Skeletal muscle satellite cell (primary cell): ENCODE results near the gene DPY19L2.
"Not testable (repeated sequence)": the region's sequence is repeated elsewhere in the genome, so short reads cannot be mapped to it uniquely, and the experiment has no call there.

Source experiments
- H3K27me3 ChIP-seq: 2 replicates; pipeline ENCODE4 v1.7.0; 2013; ENCODE audit warnings: low read length; ENCODE audit not compliant: control insufficient read depth, insufficient read depth
- H3K36me3 ChIP-seq: 2 replicates; pipeline ENCODE4 v1.7.0; 2013; ENCODE audit warnings: mild to moderate bottlenecking, control low read depth, low read length; ENCODE audit not compliant: insufficient read depth
- H3K4me1 ChIP-seq: 2 replicates; pipeline ENCODE4 v1.7.0; 2013; ENCODE audit warnings: low read length; ENCODE audit not compliant: control insufficient read depth, insufficient read depth
- H3K4me2 ChIP-seq: 2 replicates; pipeline ENCODE4 v1.7.0; 2013; ENCODE audit warnings: mild to moderate bottlenecking, low read length
- H3K4me3 ChIP-seq: 2 replicates; pipeline ENCODE4 v1.7.0; 2013; ENCODE audit warnings: low read length
- H3K9ac ChIP-seq: 2 replicates; pipeline ENCODE4 v1.7.0; 2013; ENCODE audit warnings: mild to moderate bottlenecking, low read depth, low read length, moderate library complexity
- H3K9me3 ChIP-seq: replicated peaks from 2 replicates; pipeline ENCODE4 v1.7.0; 2013; ENCODE audit warnings: mild to moderate bottlenecking, control low read depth, low read length

The DPY19L2 gene

DNA sequence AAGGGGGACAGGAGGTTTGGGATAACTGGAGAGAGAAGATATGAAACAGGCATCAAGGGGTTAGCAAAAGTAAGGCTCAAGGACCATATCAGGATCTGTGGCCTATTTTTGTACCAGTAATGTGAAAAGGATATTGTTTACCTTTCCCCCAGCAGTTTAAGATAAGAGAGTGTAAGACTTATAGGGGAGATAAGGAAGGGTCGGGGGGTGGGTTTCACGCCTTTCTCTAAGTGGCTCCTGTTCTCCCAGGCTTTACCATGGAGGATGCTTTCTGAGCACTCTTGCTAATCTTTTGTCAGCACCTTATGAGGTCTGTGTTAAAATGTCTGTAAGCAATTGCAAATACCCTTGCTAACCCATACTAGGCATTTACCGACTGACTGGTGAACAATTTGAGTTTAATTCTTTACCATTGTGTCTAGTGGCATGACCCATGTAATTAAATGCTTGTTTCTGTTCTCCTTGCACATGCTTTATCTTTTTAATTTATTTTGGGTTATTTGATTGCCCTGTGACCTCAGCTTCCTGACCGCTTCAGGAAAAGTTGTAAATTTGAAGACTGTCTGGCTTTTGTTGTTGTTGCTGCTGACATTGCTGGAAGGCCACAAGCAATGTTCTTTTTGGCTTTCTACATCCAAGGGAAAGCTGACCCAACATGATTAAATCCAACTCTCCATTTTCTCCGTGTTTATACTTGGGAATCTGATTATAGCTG is 12.6 kb downstream of the DPY19L2 start:
- not testable (repeated sequence) for H3K4me2 ChIP-seq, H3K36me3 ChIP-seq, H3K4me1 ChIP-seq, H3K27me3 ChIP-seq, H3K9me3 ChIP-seq, H3K4me3 ChIP-seq, H3K9ac ChIP-seq

DNA sequence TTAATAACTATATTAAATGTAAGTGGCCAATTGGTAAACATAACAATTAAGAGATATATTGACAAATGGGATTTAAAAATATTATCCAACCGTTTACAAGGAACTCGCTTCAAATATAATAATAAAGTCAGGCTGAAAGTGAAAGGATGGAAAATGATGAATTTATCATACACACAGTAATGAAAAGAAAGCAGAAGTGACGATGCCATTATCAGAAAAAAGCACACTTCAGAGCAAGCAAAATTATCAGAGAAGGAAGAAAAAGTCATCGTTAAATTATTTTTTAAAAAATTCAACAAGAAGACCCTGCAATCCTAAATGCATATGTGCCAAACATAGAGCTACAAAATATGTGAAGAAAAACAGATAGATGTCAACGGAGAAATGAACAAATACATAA is 13.8 kb downstream of the DPY19L2 start:
- H3K4me1 ChIP-seq, H3K9ac ChIP-seq, H3K9me3 ChIP-seq, H3K36me3 ChIP-seq, H3K4me2 ChIP-seq, H3K4me3 ChIP-seq, H3K27me3 ChIP-seq: not testable (repeated sequence)

DNA sequence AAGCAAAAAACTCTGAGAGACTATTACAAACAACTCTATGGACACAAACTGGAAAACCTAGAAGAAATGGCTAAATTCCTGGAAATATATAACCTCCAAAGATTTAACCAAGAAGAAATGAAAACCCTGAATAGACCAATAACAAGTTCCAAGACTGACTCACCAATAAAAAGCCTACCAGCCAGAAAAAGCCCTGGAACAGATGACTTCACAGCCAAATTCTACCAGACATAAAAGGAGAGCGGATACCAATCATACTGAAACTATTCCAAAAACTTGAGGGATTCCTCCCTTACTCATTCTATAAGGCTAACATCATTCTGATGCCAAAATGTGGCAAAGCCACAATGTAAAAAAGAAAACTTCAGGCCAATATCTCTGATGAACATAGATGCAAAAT is 18.8 kb downstream of the DPY19L2 start:
- H3K36me3 ChIP-seq: not testable (repeated sequence)

DNA sequence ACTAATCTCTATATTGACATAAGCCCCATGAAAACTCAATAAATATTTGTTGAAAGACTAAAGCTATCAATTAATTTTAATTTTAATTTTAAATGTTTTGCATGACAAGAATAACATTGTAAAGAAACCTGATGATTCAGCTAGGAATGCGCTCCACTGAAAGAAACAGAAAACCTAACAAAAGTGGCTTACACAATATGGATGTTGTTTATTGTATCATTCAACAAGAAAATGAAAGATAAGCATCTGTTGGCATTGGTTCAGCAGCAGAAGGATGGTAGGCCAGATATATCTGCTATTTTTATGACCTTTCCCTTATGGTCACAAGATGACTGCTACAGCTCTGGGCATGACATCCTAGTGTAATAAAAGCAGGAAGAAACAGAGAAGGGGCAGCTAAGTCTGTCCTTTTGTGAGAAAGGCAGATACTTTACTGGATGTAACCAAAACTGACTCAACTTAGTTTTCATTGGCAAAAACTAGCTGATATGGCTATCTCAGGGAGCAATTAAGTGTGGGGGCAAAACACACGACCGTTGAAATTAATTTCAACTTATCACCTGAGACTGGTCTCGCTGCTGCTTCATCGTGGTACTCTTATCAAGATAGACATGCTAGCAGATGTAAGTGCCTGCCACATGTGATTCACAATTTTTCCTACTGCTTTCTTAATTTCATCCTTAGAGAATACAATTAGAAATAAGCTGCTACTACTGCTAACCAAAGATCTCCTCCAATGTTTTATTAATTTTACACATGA is 24.7 kb downstream of the DPY19L2 start:
- not testable (repeated sequence) for H3K27me3 ChIP-seq, H3K9me3 ChIP-seq, H3K9ac ChIP-seq, H3K4me1 ChIP-seq, H3K4me3 ChIP-seq, H3K36me3 ChIP-seq
- peak overlapping the region; percentile 17 for H3K4me2 ChIP-seq

More for the DNA sequence above, 18.8 kb downstream of the DPY19L2 start:
- not testable (repeated sequence) for H3K9ac ChIP-seq, H3K9me3 ChIP-seq, H3K27me3 ChIP-seq, H3K4me2 ChIP-seq, H3K4me3 ChIP-seq
- peaks cover 11% of the 10 kb centered on the region for H3K4me1 ChIP-seq

DNA sequence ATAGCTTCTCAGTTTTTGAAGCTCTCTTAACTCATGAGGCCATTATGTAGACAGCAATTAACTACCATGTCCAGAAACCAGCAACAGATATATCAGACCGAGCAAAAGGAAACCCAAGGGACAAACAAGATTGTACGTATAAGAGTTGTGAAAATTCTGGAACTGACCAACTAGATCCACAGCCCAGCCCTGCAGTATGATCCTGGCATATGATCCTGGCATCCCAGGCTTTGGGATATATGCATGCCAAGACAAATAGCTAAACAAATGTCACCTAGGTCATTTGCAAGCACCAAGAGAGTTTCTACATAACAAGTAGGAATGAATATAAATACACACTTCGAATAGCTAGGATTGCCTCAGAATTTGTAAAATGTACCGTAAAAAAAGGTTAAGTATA is 44.0 kb downstream of the DPY19L2 start:
- H3K4me1 ChIP-seq, H3K9ac ChIP-seq, H3K4me3 ChIP-seq, H3K27me3 ChIP-seq, H3K9me3 ChIP-seq, H3K36me3 ChIP-seq, H3K4me2 ChIP-seq: not testable (repeated sequence)

DNA sequence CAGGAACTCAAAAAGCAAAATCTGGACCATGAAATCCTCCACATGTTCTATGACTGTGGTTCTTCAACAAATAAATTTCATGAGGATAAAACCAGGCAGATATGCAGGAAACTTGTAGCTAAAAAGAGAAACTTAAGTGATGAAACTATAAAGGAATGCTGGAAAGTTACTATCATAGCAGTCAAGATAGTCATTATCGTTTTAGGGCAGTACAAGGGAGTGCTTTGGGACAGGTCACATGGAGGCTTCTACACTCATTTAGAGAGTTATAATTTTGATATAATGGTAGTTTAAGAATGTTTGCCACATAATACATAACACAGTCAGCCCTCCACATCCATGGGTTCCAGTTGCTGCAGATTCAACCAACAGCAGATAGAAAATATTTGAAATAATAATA is 52.7 kb downstream of the DPY19L2 start:
- not testable (repeated sequence) for H3K36me3 ChIP-seq, H3K9ac ChIP-seq, H3K9me3 ChIP-seq, H3K4me2 ChIP-seq, H3K4me1 ChIP-seq, H3K27me3 ChIP-seq, H3K4me3 ChIP-seq

DNA sequence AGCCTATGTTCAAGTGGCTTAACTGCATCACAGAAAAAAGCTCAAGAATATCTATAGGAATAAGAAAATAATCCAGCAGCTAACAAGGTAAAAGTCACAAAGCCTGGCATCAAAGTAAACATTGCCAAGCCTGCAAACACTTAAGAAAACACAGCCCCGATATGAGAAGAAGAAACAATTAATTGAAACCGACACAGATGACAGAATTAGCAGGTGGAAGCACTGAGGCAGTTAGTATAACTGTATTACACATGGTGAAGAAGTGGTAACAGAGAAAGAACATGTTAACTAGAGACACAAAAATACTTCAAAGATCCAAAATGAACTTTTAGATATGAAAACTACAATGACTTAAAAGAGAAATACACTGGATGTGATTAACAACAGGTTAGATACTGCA is 57.0 kb downstream of the DPY19L2 start:
- H3K27me3 ChIP-seq, H3K4me3 ChIP-seq, H3K36me3 ChIP-seq, H3K9ac ChIP-seq, H3K4me2 ChIP-seq, H3K9me3 ChIP-seq, H3K4me1 ChIP-seq: not testable (repeated sequence)

DNA sequence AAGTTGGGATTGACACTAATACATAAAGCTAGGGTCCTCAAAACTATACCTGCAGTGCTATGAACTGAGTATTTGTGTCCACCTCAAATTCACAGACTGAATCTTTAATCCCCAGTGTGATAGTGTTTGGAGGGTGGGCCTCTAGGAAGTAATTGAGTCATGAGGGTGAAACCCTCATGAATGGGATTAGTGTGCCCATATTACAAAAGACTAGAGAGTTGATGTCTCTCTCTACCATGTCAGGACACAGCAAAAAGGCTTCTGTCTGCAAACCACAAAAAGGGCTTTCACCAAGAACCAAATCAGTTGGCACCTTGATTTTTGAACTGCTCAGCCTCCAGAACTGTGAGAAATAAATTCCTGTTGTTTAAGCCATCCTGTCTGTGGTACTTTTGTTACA is 59.0 kb downstream of the DPY19L2 start:
- H3K9me3 ChIP-seq, H3K27me3 ChIP-seq: not testable (repeated sequence)

DNA sequence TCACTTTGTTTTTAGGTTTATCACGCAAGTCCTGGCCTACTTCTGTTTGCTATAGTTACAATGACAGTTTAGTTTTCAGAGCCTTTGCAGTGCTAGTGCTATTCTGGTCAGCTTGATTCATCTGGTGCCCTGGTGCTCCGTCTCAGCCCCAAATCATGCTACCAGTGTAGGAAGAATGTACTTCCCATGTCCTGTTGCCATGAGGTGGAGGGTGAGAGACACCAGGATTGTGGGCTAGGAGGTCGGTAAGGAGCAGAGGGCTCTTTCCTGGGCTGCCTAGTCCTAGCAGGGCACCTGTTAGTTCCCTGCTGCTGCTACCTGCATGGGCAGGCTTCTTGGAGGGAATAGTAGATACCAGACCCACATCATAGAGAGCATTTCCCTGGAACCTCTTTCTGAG is 63.3 kb downstream of the DPY19L2 start:
- H3K4me3 ChIP-seq, H3K27me3 ChIP-seq, H3K4me1 ChIP-seq, H3K9ac ChIP-seq, H3K4me2 ChIP-seq, H3K9me3 ChIP-seq, H3K36me3 ChIP-seq: not testable (repeated sequence)

More for the DNA sequence above, 59.0 kb downstream of the DPY19L2 start:
- not testable (repeated sequence) for H3K4me1 ChIP-seq, H3K9ac ChIP-seq, H3K4me2 ChIP-seq, H3K4me3 ChIP-seq, H3K36me3 ChIP-seq

DNA sequence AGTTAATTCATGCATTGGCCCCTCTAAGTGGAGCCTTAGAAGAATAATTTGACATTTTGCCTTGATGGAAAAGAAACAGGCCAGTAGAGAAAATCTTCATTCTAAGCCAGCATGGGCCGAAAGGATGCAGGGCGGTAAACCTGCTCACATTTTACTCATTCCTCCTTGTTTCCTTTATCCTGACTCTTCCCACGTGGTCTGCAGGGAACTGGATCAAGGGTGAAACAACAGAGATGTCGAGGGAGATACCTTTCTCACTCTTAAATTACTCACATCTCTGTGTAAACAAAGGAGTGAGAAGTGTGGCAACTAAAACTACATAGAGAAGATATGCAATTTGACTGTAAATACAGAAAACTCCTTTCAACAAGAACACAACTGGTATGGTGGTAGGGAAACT is 73.5 kb downstream of the DPY19L2 start:
- not testable (repeated sequence) for H3K4me3 ChIP-seq, H3K9me3 ChIP-seq, H3K4me2 ChIP-seq, H3K27me3 ChIP-seq, H3K36me3 ChIP-seq, H3K9ac ChIP-seq, H3K4me1 ChIP-seq

DNA sequence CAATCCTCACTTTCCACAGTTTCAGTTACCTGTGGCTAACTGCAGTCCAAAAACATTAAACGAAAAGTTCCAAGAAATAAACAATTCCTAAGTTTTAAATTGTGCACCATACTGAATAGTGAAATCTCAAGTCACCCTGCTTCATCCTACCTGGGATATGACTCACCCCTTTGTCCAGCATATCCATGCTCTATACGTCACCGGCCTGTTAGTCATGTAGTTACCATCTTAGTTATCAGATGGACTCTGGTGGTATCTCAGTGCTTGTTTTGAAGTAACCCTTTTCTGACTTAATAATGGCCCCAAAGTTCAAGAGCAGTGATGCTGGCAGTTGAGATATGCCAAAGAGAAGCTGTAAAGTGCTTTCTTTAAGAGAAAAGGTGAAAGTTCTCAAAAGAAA is 83.9 kb downstream of the DPY19L2 start:
- H3K27me3 ChIP-seq, H3K36me3 ChIP-seq, H3K4me2 ChIP-seq, H3K4me3 ChIP-seq, H3K9ac ChIP-seq, H3K9me3 ChIP-seq, H3K4me1 ChIP-seq: not testable (repeated sequence)

DNA sequence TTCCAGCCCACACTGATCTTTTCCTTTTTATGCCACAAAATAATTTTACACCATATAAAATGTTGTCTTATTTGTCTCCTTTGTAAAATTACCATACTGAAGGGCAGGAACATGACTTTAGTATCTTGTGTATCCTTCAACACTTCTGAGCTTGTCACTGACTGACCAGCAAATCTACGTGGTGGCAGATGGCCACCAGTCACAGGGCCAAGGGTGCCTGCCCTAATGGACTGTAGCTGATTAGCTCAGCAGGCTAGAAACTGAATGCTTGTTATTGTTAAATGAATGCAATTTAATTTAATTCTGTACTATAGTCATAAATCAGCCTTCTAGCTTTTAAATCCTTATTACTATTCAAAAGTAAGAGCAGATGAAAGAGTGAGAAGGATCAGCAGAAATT is 85.0 kb downstream of the DPY19L2 start:
- not testable (repeated sequence) for H3K4me1 ChIP-seq, H3K9me3 ChIP-seq, H3K9ac ChIP-seq, H3K27me3 ChIP-seq, H3K4me3 ChIP-seq, H3K4me2 ChIP-seq, H3K36me3 ChIP-seq
